ENCODE results near the gene OPN5.
A peak's percentile ranks its signal among the peaks of the same experiment; 100 is the strongest.
"Not testable (repeated sequence)": the region's sequence is repeated elsewhere in the genome, so short reads cannot be mapped to it uniquely, and the experiment has no call there.

The OPN5 gene

GRCh38 chr6:47781732-47782131, at the start of gene OPN5:
Gene OPN5, plus strand, starts transcription at chr6:47782032. Its CDS starts 35 bp downstream, at chr6:47782067.
- DNase-seq (ENCODE audit: low read depth) = no peak

- DNase-seq (ENCODE audit: low read depth) = peak; percentile 35
These were observed 47.8 kb upstream of the OPN5 start for GRCh38 chr6:47733879-47734558.

GRCh38 chr6:47734831-47735481, 46.9 kb upstream of the OPN5 start:
- no peak for DNase-seq (ENCODE audit: low read depth)

GRCh38 chr6:47736083-47736700, 45.6 kb upstream of the OPN5 start:
- no peak for DNase-seq (ENCODE audit: low read depth)

- DNase-seq (ENCODE audit: low read depth) = no peak
These were observed 44.4 kb upstream of the OPN5 start for GRCh38 chr6:47737406-47737805.

- DNase-seq (ENCODE audit: low read depth) = no peak
These were observed 41.1 kb upstream of the OPN5 start for GRCh38 chr6:47740714-47741113.

GRCh38 chr6:47741807-47742206, 40.0 kb upstream of the OPN5 start:
- no peak for DNase-seq (ENCODE audit: low read depth)

GRCh38 chr6:47743744-47744143, 38.1 kb upstream of the OPN5 start:
- DNase-seq (ENCODE audit: low read depth) = peak; percentile 47

- DNase-seq (ENCODE audit: low read depth) = not testable (repeated sequence)
These were observed 36.6 kb upstream of the OPN5 start for GRCh38 chr6:47745269-47745668.

GRCh38 chr6:47749757-47750156, 32.1 kb upstream of the OPN5 start:
- DNase-seq (ENCODE audit: low read depth) = no peak

- peak; percentile 20 for DNase-seq (ENCODE audit: low read depth)
These were observed 29.0 kb upstream of the OPN5 start for GRCh38 chr6:47752801-47753200.

- DNase-seq (ENCODE audit: low read depth) = no peak
These were observed 22.5 kb upstream of the OPN5 start for GRCh38 chr6:47759364-47759763.

GRCh38 chr6:47762502-47762901, 19.3 kb upstream of the OPN5 start:
- DNase-seq (ENCODE audit: low read depth) = no peak

- DNase-seq (ENCODE audit: low read depth) = no peak
These were observed 15.4 kb upstream of the OPN5 start for GRCh38 chr6:47766445-47766844.

- no peak for DNase-seq (ENCODE audit: low read depth)
These were observed 14.7 kb upstream of the OPN5 start for GRCh38 chr6:47767102-47767501.

- DNase-seq (ENCODE audit: low read depth) = no peak
These were observed 11.8 kb upstream of the OPN5 start for GRCh38 chr6:47769982-47770381.

- no peak for DNase-seq (ENCODE audit: low read depth)
These were observed 9.5 kb upstream of the OPN5 start for GRCh38 chr6:47772359-47772758.

GRCh38 chr6:47773005-47773404, 8.8 kb upstream of the OPN5 start:
- DNase-seq (ENCODE audit: low read depth) = no peak

GRCh38 chr6:47780510-47781356, 1.1 kb upstream of the OPN5 start:
- DNase-seq (ENCODE audit: low read depth) = peak; percentile 63

- no peak for DNase-seq (ENCODE audit: low read depth)
These were observed 3.4 kb downstream of the OPN5 start for GRCh38 chr6:47785182-47785581.

- DNase-seq (ENCODE audit: low read depth) = peak; percentile 67
These were observed 6.0 kb downstream of the OPN5 start for GRCh38 chr6:47787620-47788497.

Data from amniotic epithelial cell (primary cell).